SK-N-SH treated with all-trans-retinoic acid at 6 μM for 48 hours (cell line): ENCODE results near the gene GMCL1.

Experiments used
- BACH2 ChIP-seq: fragments of 250-450 bp; sonication (Bioruptor Pico); IDR thresholded peaks from 2 replicates; pipeline ENCODE4 v1.9.0; 2021; ENCODE audit warnings: mild to moderate bottlenecking, borderline replicate concordance
- ESRRG ChIP-seq: fragments of 250-450 bp; sonication (Bioruptor Pico); IDR thresholded peaks from 2 replicates; pipeline ENCODE4 v1.6.1; 2021; ENCODE audit warnings: mild to moderate bottlenecking
- GLIS3 ChIP-seq: fragments of 250-450 bp; sonication (Bioruptor Pico); IDR thresholded peaks from 2 replicates; pipeline ENCODE4 v1.5.0; 2020; ENCODE audit warnings: mild to moderate bottlenecking, moderate library complexity
- RARB ChIP-seq: fragments of 250-450 bp; sonication (Bioruptor Pico); IDR thresholded peaks from 2 replicates; pipeline ENCODE4 v1.8.0; 2021; ENCODE audit warnings: mild to moderate bottlenecking, moderate library complexity
- TCF4 ChIP-seq: fragments of 250-450 bp; sonication (Bioruptor Pico); IDR thresholded peaks from 2 replicates; pipeline ENCODE4 v1.8.0; 2021; ENCODE audit warnings: mild to moderate bottlenecking, moderate library complexity, borderline replicate concordance
- ZFP3 ChIP-seq: fragments of 250-450 bp; sonication (Bioruptor Pico); IDR thresholded peaks from 2 replicates; pipeline ENCODE4 v1.5.0; 2020; ENCODE audit warnings: mild to moderate bottlenecking, moderate library complexity
- ZFP30 ChIP-seq: fragments of 450-650 bp; formaldehyde crosslinking; IDR thresholded peaks from 2 replicates; pipeline ENCODE4 v1.5.0; 2022; ENCODE audit warnings: mild to moderate bottlenecking, moderate library complexity

DNA sequence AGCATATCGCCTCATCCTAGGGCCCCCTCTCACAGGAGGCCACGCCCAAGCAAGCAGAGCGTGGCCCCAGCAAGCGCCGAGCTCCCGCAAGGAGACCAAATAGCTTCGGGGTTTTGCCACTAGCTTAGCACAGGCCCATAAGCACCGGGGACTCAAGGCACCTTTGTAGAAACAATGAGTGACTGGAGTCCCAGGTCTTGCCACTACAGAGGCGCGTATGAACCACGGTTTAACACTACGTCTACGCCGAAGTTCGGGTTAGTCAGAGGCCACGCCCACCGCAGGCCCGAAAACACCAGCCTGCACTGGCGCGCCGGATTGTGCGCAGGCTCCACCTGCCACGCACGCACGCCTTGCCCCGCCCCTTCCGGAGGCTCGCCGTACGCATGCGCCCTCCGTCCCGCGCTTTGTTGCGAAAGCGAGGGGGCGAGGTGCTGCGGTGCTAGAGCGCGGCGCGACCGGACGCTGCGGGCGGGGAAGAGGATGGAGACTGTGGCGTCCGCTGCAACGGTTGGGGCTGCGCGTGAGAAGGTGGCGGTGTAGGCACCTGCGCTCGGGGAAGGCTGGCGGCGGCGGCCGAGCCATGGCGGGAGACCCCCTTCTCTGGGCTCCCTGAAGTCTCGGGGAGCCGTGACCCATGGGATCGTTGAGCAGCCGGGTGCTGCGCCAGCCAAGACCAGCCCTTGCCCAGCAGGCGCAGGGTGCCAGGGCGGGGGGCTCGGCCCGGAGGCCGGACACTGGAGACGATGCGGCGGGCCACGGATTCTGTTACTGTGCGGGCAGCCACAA lies at the start of gene GMCL1:
- TF ChIP-seq ZFP30 (CRISPR knock-in tag) (no peak), ZFP3 (CRISPR knock-in tag) (0 out of 2 replicates have a peak, but pooled peaks have one; percentile 4), ESRRG (CRISPR knock-in tag) (no peak), GLIS3 (no peak), TCF4 (CRISPR knock-in tag) (no peak), BACH2 (no peak), RARB (CRISPR knock-in tag) (no peak)
